OCI-LY7 (cell line): ENCODE measurements around the gene NT5C3A. TPM values are rescaled to one million over a fixed set of nuclear protein-coding genes. Genes with fewer than 3 reads are reported as not detected.
A peak's percentile ranks its signal among the peaks of the same experiment; 100 is the strongest.

Source experiments
- BruUV-seq: library from RNA; stranded (reverse); fragments of 400-500 nt; replicated peaks from 2 replicates; lab custom pipeline; 2021; lab: Mats Ljungman, UMichigan
- CTCF ChIA-PET: fragments of 300-600 bp; sonication (Branson Sonifier 250); formaldehyde crosslinking; loops from one replicate; lab custom pipeline; 2022; ENCODE audit warnings: antibody characterized with exemption; ENCODE audit not compliant: unreplicated experiment; lab: Charles Lee
- POLR2A ChIA-PET: fragments of 300-600 bp; sonication (Branson Sonifier 250); formaldehyde crosslinking; loops from one replicate; lab custom pipeline; 2022; ENCODE audit warnings: antibody characterized with exemption; lab: Charles Lee
- DNase-seq: peaks from one replicate; pipeline ENCODE4 v3.0.0-alpha.2; 2015; ENCODE audit warnings: low spot score
- H2AFZ ChIP-seq: fragments of 200-600 bp; sonication (generic), shearing (Covaris generic); 2 replicates; pipeline ENCODE4 v1.6.1; 2014; ENCODE audit warnings: mild to moderate bottlenecking, antibody characterized with exemption, low read length, moderate library complexity
- H3K27ac ChIP-seq: fragments of 200-600 bp; sonication (generic); 2 replicates; pipeline ENCODE4 v1.5.1; 2014; ENCODE audit warnings: mixed run types, low read depth, mild to moderate bottlenecking, moderate library complexity, low read length, inconsistent platforms; ENCODE audit not compliant: poor library complexity, severe bottlenecking
- H3K36me3 ChIP-seq: fragments of 200-600 bp; sonication (generic); 2 replicates; pipeline ENCODE4 v1.6.1; 2014; ENCODE audit warnings: mild to moderate bottlenecking, antibody characterized with exemption, low read length, moderate library complexity, mixed read lengths; ENCODE audit not compliant: insufficient read depth
- H3K4me1 ChIP-seq: fragments of 200-600 bp; sonication (generic); 2 replicates; pipeline ENCODE4 v1.5.1; 2014; ENCODE audit warnings: mild to moderate bottlenecking, low read length; ENCODE audit not compliant: insufficient read depth, poor library complexity, severe bottlenecking
- H3K4me2 ChIP-seq: fragments of 200-600 bp; sonication (generic); 2 replicates; pipeline ENCODE4 v1.6.1; 2014; ENCODE audit warnings: mild to moderate bottlenecking, low read length
- H3K4me3 ChIP-seq: fragments of 200-600 bp; sonication (generic); 2 replicates; pipeline ENCODE4 v1.5.1; 2014; ENCODE audit warnings: mild to moderate bottlenecking, low read depth, low read length; ENCODE audit not compliant: poor library complexity, severe bottlenecking
- H3K79me2 ChIP-seq: fragments of 200-600 bp; sonication (generic); 2 replicates; pipeline ENCODE4 v1.6.1; 2016; ENCODE audit warnings: low read depth, mild to moderate bottlenecking, low read length, moderate library complexity, mixed read lengths; ENCODE audit not compliant: insufficient read depth
- H3K9me2 ChIP-seq: fragments of 200-600 bp; sonication (generic); 2 replicates; pipeline ENCODE4 v1.6.1; 2016; ENCODE audit warnings: mild to moderate bottlenecking, low read length, mixed read lengths; ENCODE audit not compliant: insufficient read depth
- H3K9me3 ChIP-seq: fragments of 200-600 bp; sonication (generic); 2 replicates; pipeline ENCODE4 v1.6.1; 2014; ENCODE audit warnings: mild to moderate bottlenecking, mixed run types, low read length, mixed read lengths
- H4K20me1 ChIP-seq: fragments of 200-600 bp; sonication (generic); 2 replicates; pipeline ENCODE4 v1.6.1; 2014; ENCODE audit warnings: mild to moderate bottlenecking, antibody characterized with exemption, low read length, moderate library complexity, mixed read lengths; ENCODE audit not compliant: insufficient read depth
- EZH2phosphoT487 ChIP-seq: fragments of 200-600 bp; sonication (generic); IDR thresholded peaks from 2 replicates; pipeline ENCODE4 v1.6.1; 2018; ENCODE audit warnings: low read depth, borderline replicate concordance, mild to moderate bottlenecking, mixed run types, antibody characterized with exemption, low read length, moderate library complexity, mixed read lengths
- intact Hi-C: fragments of 100-400 bp; cut with micrococcal nuclease; formaldehyde crosslinking; loops from one replicate; pipeline ENCODE4 v1.10.0; 2022; ENCODE audit not compliant: unreplicated experiment
- total RNA-seq, 2 experiments: library from RNA; depleted of rRNA in 1 of 2; stranded (reverse); fragments of >200 nt in 1 of 2; shearing (Covaris generic) in 1 of 2; gene quantifications; 2 replicates each; pipeline ENCODE4 v1.2.3, GENCODE V29; 2014 to 2022
- TF ChIP-seq, protein P1 (sequence below): fragments of 200-600 bp; sonication (generic); conservative IDR thresholded peaks from 2 replicates; pipeline ENCODE4 v1.5.1; 2014; ENCODE audit warnings: mild to moderate bottlenecking, antibody characterized with exemption, low read length, moderate library complexity, mixed read lengths

The NT5C3A gene
- total RNA-seq, 2 experiments from 2014 or later, result 37.1 to 62.4 TPM

DNA sequence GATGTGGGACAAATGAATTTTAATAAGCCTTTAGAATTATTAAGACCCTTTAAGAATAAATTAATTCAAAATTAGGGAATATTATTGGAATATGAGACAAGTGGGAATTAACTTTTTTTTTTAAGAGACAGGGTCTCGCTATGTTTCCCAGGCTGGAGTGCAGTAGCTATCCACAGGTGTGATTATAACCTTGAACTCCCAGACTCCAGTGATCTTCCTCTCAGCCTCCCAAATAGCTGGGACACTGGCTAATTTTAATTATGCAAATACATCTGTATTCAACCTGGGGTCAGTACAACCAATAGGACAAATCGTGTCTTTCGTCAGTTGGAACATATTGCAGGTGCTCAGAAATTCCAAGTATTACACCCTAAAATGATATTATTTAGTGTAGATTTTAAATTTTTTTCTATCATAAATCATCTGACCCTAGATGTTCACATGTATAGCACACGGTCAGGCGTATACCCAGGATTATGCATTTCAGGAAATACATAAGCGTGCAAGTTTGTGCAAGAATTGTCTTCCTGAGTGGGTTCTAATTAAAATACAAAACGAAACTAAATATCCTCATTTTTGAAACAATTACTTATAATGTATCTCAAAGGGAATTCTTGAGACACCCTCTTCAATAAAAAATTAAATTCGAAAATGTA is 1.2 kb downstream of the NT5C3A start:
- Histone ChIP-seq H3K4me1 (peaks cover 30% of the 10 kb centered on the region), H3K9me3 (peaks cover 7% of the 10 kb centered on the region), H3K4me3 (peak overlapping the region; percentile 99), H3K4me2 (peak overlapping the region; percentile 94), H3K79me2 (peaks cover 64% of the 10 kb centered on the region), H4K20me1 (peaks cover 21% of the 10 kb centered on the region), H2AFZ (no peak overlapping the region), H3K27ac (peak overlapping the region; percentile 68), H3K36me3 (peaks cover 40% of the 10 kb centered on the region), H3K9me2 (no peaks in the 10 kb centered on the region)
- no peak for DNase-seq
- intact Hi-C loops, result loop anchor here (5.0 kb wide), 1 partner anchor 564 kb away; the partner anchor contains the start of gene AVL9
- CTCF ChIA-PET, result no interaction called here
- TF ChIP-seq EZH2phosphoT487, result no peak
- TF ChIP-seq, protein P1, sequence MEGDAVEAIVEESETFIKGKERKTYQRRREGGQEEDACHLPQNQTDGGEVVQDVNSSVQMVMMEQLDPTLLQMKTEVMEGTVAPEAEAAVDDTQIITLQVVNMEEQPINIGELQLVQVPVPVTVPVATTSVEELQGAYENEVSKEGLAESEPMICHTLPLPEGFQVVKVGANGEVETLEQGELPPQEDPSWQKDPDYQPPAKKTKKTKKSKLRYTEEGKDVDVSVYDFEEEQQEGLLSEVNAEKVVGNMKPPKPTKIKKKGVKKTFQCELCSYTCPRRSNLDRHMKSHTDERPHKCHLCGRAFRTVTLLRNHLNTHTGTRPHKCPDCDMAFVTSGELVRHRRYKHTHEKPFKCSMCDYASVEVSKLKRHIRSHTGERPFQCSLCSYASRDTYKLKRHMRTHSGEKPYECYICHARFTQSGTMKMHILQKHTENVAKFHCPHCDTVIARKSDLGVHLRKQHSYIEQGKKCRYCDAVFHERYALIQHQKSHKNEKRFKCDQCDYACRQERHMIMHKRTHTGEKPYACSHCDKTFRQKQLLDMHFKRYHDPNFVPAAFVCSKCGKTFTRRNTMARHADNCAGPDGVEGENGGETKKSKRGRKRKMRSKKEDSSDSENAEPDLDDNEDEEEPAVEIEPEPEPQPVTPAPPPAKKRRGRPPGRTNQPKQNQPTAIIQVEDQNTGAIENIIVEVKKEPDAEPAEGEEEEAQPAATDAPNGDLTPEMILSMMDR, result no peak
- POLR2A ChIA-PET, result interaction anchor here (0.6 to 3.1 kb wide), 12 partner anchors 8 to 47 kb away, joined by 3 to 22 read pairs (median 6); no protein-coding TSS in a partner anchor
- TSS peak; percentile 64 for BruUV-seq

DNA sequence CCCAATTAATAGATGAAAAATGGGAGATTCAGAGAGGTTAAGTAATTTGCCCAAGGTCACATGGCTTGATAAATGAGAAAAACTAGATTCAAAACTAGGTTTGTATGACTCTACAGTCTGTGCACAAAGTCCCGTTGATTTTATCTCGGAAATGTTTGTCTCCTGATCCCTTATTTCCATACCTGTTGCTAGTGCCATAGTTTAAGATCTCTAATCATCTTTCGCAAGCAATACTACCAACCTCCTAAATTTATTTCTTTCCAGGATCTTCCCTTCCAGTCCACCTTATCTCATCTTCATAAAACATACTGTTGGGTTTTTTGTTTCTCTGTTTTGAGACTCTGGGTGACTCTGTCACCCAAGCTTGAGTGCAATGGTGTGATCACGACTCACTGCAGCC is 2.9 kb downstream of the NT5C3A start:
- H3K27ac ChIP-seq, result no peak overlapping the region
- TF ChIP-seq EZH2phosphoT487, result no peak
- TF ChIP-seq, protein P1, result no peak
- H3K36me3 ChIP-seq, result peaks cover 56% of the 10 kb centered on the region
- intact Hi-C loops, result loop anchor here (5.0 kb wide), 1 partner anchor 562 kb away; the partner anchor contains the start of gene AVL9
- H3K4me3 ChIP-seq, result no peak overlapping the region
- peak overlapping the region; percentile 94; the same call in 1 of the 2 replicates for H3K4me2 ChIP-seq
- peaks cover 37% of the 10 kb centered on the region for H3K4me1 ChIP-seq
- POLR2A ChIA-PET, result interaction anchor here (0.8 to 1.2 kb wide), 3 partner anchors 23 to 49 kb away, joined by 3 read pairs; no protein-coding TSS in a partner anchor
- DNase-seq, result no peak
- no TSS peak for BruUV-seq
- H3K9me2 ChIP-seq, result no peaks in the 10 kb centered on the region
- peaks cover 82% of the 10 kb centered on the region for H3K79me2 ChIP-seq
- no peaks in the 10 kb centered on the region; the same call in 1 of the 2 replicates for H3K9me3 ChIP-seq
- CTCF ChIA-PET, result no interaction called here
- H4K20me1 ChIP-seq, result peaks cover 25% of the 10 kb centered on the region
- no peak overlapping the region for H2AFZ ChIP-seq
